Spleen (tissue), 7 donors: ENCODE data around the gene HK2.

Experiments
- POLR2A ChIP-seq, 3 donors: fragments of 450-650 bp; IDR thresholded peaks; one replicate each; pipeline ENCODE4 v1.5.1; 2017; ENCODE audit warnings: antibody characterized with exemption in 3 of 3, mild to moderate bottlenecking in 1 of 3
- POLR2AphosphoS5 ChIP-seq, 3 donors: sonication (generic); formaldehyde crosslinking; IDR thresholded peaks; one replicate each; pipeline ENCODE4 v1.5.1; 2017; ENCODE audit warnings: antibody characterized with exemption in 3 of 3
- TF ChIP-seq, protein P1 (sequence below), 11 experiments: fragments of 200-600 bp in 7 of 11; fragments of 450-650 bp in 4 of 11; sonication (generic) in 4 of 11; IDR thresholded peaks in 8 of 11; conservative IDR thresholded peaks in 3 of 11; 1 replicate in 7 of 11; 2 replicates in 4 of 11; pipeline versions ENCODE4 v1.4.0 to v1.8.0; 2016 to 2021; ENCODE audit warnings: antibody characterized with exemption in 11 of 11, inconsistent platforms in 4 of 11, mild to moderate bottlenecking in 1 of 11
- donor health status: DM: no; HTN: no; CAD: no; lungs with moderate emphysema.
- donor health status: DM: no; HTN: no; CAD: no.
- donor health status: DM: no; HTN: no; CAD: no.

DNA sequence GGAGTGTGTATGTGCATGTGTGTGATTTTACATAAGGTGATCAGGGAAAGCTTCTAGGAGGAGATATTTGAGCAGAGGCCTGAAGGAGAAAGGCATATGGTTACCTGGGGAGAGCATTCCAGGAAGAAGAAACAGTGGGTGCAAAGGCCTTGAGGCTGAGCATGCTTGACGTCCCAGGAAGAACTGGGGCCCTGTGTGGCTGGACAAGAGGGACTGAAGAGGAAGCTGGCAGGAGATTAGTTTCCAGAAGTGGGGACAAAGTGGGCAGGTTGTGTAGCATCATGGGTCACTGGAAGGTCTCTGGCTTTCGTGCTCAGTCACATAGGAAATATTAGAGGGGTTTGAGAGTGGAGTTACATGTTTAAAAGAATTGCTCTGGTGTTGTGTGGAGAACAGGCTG is 82.5 kb downstream of the HK2 start:
- TF ChIP-seq POLR2AphosphoS5 (IDR thresholded peaks at IDR 0.05) (no peak), POLR2A (IDR thresholded peaks at IDR 0.05) (no peak)
- TF ChIP-seq, protein P1, sequence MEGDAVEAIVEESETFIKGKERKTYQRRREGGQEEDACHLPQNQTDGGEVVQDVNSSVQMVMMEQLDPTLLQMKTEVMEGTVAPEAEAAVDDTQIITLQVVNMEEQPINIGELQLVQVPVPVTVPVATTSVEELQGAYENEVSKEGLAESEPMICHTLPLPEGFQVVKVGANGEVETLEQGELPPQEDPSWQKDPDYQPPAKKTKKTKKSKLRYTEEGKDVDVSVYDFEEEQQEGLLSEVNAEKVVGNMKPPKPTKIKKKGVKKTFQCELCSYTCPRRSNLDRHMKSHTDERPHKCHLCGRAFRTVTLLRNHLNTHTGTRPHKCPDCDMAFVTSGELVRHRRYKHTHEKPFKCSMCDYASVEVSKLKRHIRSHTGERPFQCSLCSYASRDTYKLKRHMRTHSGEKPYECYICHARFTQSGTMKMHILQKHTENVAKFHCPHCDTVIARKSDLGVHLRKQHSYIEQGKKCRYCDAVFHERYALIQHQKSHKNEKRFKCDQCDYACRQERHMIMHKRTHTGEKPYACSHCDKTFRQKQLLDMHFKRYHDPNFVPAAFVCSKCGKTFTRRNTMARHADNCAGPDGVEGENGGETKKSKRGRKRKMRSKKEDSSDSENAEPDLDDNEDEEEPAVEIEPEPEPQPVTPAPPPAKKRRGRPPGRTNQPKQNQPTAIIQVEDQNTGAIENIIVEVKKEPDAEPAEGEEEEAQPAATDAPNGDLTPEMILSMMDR (IDR thresholded peaks at IDR 0.05 in 8 of 11, conservative IDR thresholded peaks at IDR 0.05 in 3 of 11), result no peak
